GM23338 (cell line): ENCODE results near the gene FNDC1.

ENCODE experiments used
- CREB1 ChIP-seq: fragments of 250-450 bp; sonication (Bioruptor Pico); IDR thresholded peaks from 2 replicates; pipeline ENCODE4 v1.5.0; 2020; ENCODE audit warnings: low read depth, mild to moderate bottlenecking, moderate library complexity
- ETS1 ChIP-seq: IDR thresholded peaks from 2 replicates; pipeline ENCODE4 v1.6.1; 2016; ENCODE audit warnings: antibody characterized with exemption
- EZH2 ChIP-seq: fragments of 200-600 bp; sonication (generic); IDR thresholded peaks from one replicate; pipeline ENCODE4 v1.8.0; 2017; ENCODE audit warnings: antibody characterized with exemption, mild to moderate bottlenecking, low read depth; ENCODE audit not compliant: unreplicated experiment
- EZH2phosphoT487 ChIP-seq: fragments of 200-600 bp; sonication (generic); IDR thresholded peaks from one replicate; pipeline ENCODE4 v1.8.1; 2018; ENCODE audit warnings: antibody characterized with exemption; ENCODE audit not compliant: unreplicated experiment
- JUNB ChIP-seq: IDR thresholded peaks from one replicate; pipeline ENCODE4 v1.6.1; 2016; ENCODE audit warnings: antibody characterized with exemption; ENCODE audit not compliant: unreplicated experiment
- POLR2AphosphoS5 ChIP-seq: IDR thresholded peaks from 2 replicates; pipeline ENCODE4 v1.6.1; 2016; ENCODE audit warnings: antibody characterized with exemption, low read depth
- ZNF331 ChIP-seq: fragments of 250-450 bp; sonication (Bioruptor Pico); IDR thresholded peaks from 2 replicates; pipeline ENCODE4 v1.5.0; 2020; ENCODE audit warnings: low read depth, mild to moderate bottlenecking, moderate library complexity
- TF ChIP-seq, protein P1 (sequence below), 2 experiments: fragments of 200-600 bp in 1 of 2; sonication (generic) in 1 of 2; conservative IDR thresholded peaks; 2 replicates each; pipeline versions ENCODE4 v1.5.1 to v1.6.1; 2016 to 2017; ENCODE audit warnings: antibody characterized with exemption in 2 of 2, low read depth in 2 of 2, mild to moderate bottlenecking in 2 of 2, moderate library complexity in 1 of 2
- TF ChIP-seq, protein P2 (sequence below): IDR thresholded peaks from one replicate; pipeline ENCODE4 v1.6.1; 2018; ENCODE audit warnings: antibody characterized with exemption; ENCODE audit not compliant: unreplicated experiment
- TF ChIP-seq, protein P3 (sequence below): fragments of 250-450 bp; sonication (Bioruptor Pico); IDR thresholded peaks from 2 replicates; pipeline ENCODE4 v1.5.0; 2020; ENCODE audit warnings: mild to moderate bottlenecking, moderate library complexity

- TF ChIP-seq EZH2phosphoT487: no peak
- TF ChIP-seq, protein P1, sequence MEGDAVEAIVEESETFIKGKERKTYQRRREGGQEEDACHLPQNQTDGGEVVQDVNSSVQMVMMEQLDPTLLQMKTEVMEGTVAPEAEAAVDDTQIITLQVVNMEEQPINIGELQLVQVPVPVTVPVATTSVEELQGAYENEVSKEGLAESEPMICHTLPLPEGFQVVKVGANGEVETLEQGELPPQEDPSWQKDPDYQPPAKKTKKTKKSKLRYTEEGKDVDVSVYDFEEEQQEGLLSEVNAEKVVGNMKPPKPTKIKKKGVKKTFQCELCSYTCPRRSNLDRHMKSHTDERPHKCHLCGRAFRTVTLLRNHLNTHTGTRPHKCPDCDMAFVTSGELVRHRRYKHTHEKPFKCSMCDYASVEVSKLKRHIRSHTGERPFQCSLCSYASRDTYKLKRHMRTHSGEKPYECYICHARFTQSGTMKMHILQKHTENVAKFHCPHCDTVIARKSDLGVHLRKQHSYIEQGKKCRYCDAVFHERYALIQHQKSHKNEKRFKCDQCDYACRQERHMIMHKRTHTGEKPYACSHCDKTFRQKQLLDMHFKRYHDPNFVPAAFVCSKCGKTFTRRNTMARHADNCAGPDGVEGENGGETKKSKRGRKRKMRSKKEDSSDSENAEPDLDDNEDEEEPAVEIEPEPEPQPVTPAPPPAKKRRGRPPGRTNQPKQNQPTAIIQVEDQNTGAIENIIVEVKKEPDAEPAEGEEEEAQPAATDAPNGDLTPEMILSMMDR (conservative IDR thresholded peaks at IDR 0.05; ENCODE audit: low read depth in 2 of 2): peak; percentile 41 to 55
- no peak for TF ChIP-seq POLR2AphosphoS5
- TF ChIP-seq EZH2: no peak
- TF ChIP-seq, protein P2, sequence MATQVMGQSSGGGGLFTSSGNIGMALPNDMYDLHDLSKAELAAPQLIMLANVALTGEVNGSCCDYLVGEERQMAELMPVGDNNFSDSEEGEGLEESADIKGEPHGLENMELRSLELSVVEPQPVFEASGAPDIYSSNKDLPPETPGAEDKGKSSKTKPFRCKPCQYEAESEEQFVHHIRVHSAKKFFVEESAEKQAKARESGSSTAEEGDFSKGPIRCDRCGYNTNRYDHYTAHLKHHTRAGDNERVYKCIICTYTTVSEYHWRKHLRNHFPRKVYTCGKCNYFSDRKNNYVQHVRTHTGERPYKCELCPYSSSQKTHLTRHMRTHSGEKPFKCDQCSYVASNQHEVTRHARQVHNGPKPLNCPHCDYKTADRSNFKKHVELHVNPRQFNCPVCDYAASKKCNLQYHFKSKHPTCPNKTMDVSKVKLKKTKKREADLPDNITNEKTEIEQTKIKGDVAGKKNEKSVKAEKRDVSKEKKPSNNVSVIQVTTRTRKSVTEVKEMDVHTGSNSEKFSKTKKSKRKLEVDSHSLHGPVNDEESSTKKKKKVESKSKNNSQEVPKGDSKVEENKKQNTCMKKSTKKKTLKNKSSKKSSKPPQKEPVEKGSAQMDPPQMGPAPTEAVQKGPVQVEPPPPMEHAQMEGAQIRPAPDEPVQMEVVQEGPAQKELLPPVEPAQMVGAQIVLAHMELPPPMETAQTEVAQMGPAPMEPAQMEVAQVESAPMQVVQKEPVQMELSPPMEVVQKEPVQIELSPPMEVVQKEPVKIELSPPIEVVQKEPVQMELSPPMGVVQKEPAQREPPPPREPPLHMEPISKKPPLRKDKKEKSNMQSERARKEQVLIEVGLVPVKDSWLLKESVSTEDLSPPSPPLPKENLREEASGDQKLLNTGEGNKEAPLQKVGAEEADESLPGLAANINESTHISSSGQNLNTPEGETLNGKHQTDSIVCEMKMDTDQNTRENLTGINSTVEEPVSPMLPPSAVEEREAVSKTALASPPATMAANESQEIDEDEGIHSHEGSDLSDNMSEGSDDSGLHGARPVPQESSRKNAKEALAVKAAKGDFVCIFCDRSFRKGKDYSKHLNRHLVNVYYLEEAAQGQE: no peak
- TF ChIP-seq ZNF331: no peak
- TF ChIP-seq JUNB: no peak
- TF ChIP-seq CREB1 (CRISPR knock-in tag): no peak
- no peak for TF ChIP-seq ETS1
- TF ChIP-seq, protein P3, sequence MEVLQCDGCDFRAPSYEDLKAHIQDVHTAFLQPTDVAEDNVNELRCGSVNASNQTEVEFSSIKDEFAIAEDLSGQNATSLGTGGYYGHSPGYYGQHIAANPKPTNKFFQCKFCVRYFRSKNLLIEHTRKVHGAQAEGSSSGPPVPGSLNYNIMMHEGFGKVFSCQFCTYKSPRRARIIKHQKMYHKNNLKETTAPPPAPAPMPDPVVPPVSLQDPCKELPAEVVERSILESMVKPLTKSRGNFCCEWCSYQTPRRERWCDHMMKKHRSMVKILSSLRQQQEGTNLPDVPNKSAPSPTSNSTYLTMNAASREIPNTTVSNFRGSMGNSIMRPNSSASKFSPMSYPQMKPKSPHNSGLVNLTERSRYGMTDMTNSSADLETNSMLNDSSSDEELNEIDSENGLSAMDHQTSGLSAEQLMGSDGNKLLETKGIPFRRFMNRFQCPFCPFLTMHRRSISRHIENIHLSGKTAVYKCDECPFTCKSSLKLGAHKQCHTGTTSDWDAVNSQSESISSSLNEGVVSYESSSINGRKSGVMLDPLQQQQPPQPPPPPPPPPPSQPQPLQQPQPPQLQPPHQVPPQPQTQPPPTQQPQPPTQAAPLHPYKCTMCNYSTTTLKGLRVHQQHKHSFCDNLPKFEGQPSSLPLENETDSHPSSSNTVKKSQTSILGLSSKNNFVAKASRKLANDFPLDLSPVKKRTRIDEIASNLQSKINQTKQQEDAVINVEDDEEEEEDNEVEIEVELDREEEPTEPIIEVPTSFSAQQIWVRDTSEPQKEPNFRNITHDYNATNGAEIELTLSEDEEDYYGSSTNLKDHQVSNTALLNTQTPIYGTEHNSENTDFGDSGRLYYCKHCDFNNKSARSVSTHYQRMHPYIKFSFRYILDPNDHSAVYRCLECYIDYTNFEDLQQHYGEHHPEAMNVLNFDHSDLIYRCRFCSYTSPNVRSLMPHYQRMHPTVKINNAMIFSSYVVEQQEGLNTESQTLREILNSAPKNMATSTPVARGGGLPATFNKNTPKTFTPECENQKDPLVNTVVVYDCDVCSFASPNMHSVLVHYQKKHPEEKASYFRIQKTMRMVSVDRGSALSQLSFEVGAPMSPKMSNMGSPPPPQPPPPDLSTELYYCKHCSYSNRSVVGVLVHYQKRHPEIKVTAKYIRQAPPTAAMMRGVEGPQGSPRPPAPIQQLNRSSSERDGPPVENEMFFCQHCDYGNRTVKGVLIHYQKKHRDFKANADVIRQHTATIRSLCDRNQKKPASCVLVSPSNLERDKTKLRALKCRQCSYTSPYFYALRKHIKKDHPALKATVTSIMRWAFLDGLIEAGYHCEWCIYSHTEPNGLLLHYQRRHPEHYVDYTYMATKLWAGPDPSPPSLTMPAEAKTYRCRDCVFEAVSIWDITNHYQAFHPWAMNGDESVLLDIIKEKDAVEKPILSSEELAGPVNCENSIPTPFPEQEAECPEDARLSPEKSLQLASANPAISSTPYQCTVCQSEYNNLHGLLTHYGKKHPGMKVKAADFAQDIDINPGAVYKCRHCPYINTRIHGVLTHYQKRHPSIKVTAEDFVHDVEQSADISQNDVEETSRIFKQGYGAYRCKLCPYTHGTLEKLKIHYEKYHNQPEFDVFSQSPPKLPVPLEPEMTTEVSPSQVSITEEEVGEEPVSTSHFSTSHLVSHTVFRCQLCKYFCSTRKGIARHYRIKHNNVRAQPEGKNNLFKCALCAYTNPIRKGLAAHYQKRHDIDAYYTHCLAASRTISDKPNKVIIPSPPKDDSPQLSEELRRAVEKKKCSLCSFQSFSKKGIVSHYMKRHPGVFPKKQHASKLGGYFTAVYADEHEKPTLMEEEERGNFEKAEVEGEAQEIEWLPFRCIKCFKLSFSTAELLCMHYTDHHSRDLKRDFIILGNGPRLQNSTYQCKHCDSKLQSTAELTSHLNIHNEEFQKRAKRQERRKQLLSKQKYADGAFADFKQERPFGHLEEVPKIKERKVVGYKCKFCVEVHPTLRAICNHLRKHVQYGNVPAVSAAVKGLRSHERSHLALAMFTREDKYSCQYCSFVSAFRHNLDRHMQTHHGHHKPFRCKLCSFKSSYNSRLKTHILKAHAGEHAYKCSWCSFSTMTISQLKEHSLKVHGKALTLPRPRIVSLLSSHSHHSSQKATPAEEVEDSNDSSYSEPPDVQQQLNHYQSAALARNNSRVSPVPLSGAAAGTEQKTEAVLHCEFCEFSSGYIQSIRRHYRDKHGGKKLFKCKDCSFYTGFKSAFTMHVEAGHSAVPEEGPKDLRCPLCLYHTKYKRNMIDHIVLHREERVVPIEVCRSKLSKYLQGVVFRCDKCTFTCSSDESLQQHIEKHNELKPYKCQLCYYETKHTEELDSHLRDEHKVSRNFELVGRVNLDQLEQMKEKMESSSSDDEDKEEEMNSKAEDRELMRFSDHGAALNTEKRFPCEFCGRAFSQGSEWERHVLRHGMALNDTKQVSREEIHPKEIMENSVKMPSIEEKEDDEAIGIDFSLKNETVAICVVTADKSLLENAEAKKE: no peak
These were observed 64.3 kb downstream of the FNDC1 start for GRCh38 chr6:159233365-159234101.
